Testis (tissue), 2 donors: Measurements from ENCODE around the gene CUX1.

Experiments used
- POLR2A ChIP-seq: fragments of 450-650 bp; IDR thresholded peaks from one replicate; pipeline ENCODE4 v1.6.1; 2017; ENCODE audit warnings: antibody characterized with exemption, mild to moderate bottlenecking, moderate library complexity
- TF ChIP-seq, protein P1 (sequence below), 3 experiments: fragments of 450-650 bp in 2 of 3; fragments of 200-600 bp in 1 of 3; sonication (generic) in 1 of 3; IDR thresholded peaks; one replicate each; pipeline ENCODE4 v1.5.1; 2016 to 2019; ENCODE audit warnings: antibody characterized with exemption in 3 of 3, mild to moderate bottlenecking in 2 of 3, moderate library complexity in 1 of 3

GRCh38 chr7:101865455-101865854 lies 48.0 kb downstream of the CUX1 start:
- TF ChIP-seq, protein P1, sequence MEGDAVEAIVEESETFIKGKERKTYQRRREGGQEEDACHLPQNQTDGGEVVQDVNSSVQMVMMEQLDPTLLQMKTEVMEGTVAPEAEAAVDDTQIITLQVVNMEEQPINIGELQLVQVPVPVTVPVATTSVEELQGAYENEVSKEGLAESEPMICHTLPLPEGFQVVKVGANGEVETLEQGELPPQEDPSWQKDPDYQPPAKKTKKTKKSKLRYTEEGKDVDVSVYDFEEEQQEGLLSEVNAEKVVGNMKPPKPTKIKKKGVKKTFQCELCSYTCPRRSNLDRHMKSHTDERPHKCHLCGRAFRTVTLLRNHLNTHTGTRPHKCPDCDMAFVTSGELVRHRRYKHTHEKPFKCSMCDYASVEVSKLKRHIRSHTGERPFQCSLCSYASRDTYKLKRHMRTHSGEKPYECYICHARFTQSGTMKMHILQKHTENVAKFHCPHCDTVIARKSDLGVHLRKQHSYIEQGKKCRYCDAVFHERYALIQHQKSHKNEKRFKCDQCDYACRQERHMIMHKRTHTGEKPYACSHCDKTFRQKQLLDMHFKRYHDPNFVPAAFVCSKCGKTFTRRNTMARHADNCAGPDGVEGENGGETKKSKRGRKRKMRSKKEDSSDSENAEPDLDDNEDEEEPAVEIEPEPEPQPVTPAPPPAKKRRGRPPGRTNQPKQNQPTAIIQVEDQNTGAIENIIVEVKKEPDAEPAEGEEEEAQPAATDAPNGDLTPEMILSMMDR (IDR thresholded peaks at IDR 0.05): no peak
- no peak for TF ChIP-seq POLR2A
